MM.1S (cell line): ENCODE data around the gene WRNIP1.

Experiments
- EZH2 ChIP-seq: fragments of 300-600 bp; sonication (generic); optimal IDR thresholded peaks from 2 replicates; pipeline ENCODE3; 2017; ENCODE audit warnings: low read depth, mild to moderate bottlenecking, antibody characterized with exemption, low read length, mixed read lengths
- EZH2phosphoT487 ChIP-seq: fragments of 300-600 bp; sonication (generic); IDR thresholded peaks from 2 replicates; pipeline ENCODE4 v1.6.1; 2018; ENCODE audit warnings: antibody characterized with exemption, low read length
- TF ChIP-seq, protein P1 (sequence below): fragments of 300-600 bp; sonication (generic); IDR thresholded peaks from 2 replicates; pipeline ENCODE4 v1.5.1; 2016; ENCODE audit warnings: antibody characterized with exemption, low read length, mixed read lengths

DNA sequence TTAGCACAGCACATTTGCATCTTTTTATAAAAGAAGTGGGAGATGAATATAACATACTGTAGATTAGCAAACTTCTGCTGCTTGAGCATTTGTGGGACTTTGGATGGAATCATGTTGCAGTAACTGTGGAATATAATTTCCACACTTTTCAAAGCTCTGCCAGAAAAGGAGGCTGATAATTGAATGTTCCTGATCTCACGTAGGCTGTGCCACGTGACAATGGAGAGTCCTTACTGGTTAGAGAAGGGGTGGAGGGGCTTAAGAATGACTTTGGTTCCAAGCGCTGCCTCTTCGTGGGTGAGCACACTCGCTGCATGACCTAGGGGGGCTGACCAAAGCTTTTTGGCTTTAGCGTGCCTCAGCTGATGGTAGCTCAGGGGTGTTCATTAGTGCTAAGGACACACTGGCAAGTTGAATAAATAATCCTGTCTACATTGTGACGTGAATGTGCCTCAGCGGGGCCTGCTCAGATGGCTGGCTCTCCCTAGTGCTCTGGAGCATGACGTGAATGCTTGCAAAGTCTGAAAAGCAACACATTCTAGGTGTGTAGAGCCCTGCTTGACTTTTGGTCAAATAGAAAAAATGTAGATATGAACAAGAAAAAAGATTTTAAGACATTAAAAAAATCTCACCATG is 15.0 kb downstream of the WRNIP1 start:
- TF ChIP-seq, protein P1, sequence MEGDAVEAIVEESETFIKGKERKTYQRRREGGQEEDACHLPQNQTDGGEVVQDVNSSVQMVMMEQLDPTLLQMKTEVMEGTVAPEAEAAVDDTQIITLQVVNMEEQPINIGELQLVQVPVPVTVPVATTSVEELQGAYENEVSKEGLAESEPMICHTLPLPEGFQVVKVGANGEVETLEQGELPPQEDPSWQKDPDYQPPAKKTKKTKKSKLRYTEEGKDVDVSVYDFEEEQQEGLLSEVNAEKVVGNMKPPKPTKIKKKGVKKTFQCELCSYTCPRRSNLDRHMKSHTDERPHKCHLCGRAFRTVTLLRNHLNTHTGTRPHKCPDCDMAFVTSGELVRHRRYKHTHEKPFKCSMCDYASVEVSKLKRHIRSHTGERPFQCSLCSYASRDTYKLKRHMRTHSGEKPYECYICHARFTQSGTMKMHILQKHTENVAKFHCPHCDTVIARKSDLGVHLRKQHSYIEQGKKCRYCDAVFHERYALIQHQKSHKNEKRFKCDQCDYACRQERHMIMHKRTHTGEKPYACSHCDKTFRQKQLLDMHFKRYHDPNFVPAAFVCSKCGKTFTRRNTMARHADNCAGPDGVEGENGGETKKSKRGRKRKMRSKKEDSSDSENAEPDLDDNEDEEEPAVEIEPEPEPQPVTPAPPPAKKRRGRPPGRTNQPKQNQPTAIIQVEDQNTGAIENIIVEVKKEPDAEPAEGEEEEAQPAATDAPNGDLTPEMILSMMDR: no peak
- TF ChIP-seq EZH2 (no peak), EZH2phosphoT487 (no peak)
